ENCODE results near the gene RAD51D.

RAD51D gene

GRCh38 chr17:35144840-35145239, 25.2 kb upstream of the RAD51D start:
- POLR2A ChIA-PET, result no interaction called here
- no peak overlapping the region for H3K27ac ChIP-seq (ENCODE audit: extremely low read depth, low read depth, low read length)
- no peak for TF ChIP-seq PBX3 (CRISPR knock-in tag; IDR thresholded peaks at IDR 0.05)
- TF ChIP-seq ZFP3 (tag by site-specific recombination; IDR thresholded peaks at IDR 0.05; ENCODE audit: low read depth), result no peak
- TF ChIP-seq HOXA7 (CRISPR knock-in tag; IDR thresholded peaks at IDR 0.05; ENCODE audit: borderline replicate concordance), result no peak
- no peak for TF ChIP-seq ZFHX2 (tag by site-specific recombination; conservative IDR thresholded peaks at IDR 0.05)
- peak; percentile 73 for TF ChIP-seq ATF2 (tag by site-specific recombination; IDR thresholded peaks at IDR 0.05; ENCODE audit: low read depth)
- no peak for TF ChIP-seq ZNF10 (tag by site-specific recombination; IDR thresholded peaks at IDR 0.05)
- no peak for TF ChIP-seq ZNF776 (tag by site-specific recombination; IDR thresholded peaks at IDR 0.05; ENCODE audit: borderline replicate concordance)
- H3K4me1 ChIP-seq (ENCODE audit: control insufficient read depth, insufficient read depth, low read length), result peaks cover 4% of the 10 kb centered on the region; the same call in 1 of the 2 replicates
- CTCF ChIA-PET, result interaction anchor here (0.7 kb wide), 1 partner anchor 23 kb away, joined by 3 read pairs; no protein-coding TSS in a partner anchor
- peaks cover 0 to 2% of the 10 kb centered on the region in 2 experiments; a peak in 2 of 3 replicates for H3K36me3 ChIP-seq (ENCODE audit: control insufficient read depth in 2 of 2, insufficient read depth in 1 of 2, low read length in 2 of 2)
- H3K9me3 ChIP-seq (ENCODE audit: control insufficient read depth, insufficient read depth, low read depth, low read length), result no peaks in the 10 kb centered on the region
- no peak overlapping the region for H3K4me3 ChIP-seq (ENCODE audit: low read depth, low read length)

DNA sequence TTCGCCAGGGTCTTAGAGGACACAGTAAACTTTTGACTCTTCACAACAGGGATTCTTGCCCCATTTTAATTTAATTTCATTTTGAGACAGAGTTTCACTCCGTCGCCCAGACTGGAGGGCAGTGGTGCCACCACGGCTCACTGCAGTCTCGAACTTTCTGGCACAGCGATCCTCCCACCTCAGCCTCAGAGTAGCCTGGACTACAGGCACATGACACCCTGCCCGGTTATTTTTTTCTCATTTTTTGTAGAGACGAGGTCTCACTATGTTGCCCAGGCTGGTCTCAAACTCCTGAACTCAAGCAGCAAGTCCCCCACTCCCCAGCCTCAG, 22.8 kb upstream of the RAD51D start:
- H3K36me3 ChIP-seq (ENCODE audit: control insufficient read depth in 2 of 2, insufficient read depth in 1 of 2, low read length in 2 of 2), result peaks cover 17 to 26% of the 10 kb centered on the region in 2 experiments
- H3K4me3 ChIP-seq (ENCODE audit: low read depth, low read length), result no peak overlapping the region; the same call in 1 of the 2 replicates
- no peak overlapping the region for H3K27ac ChIP-seq (ENCODE audit: extremely low read depth, low read depth, low read length)
- H3K9me3 ChIP-seq (ENCODE audit: control insufficient read depth, insufficient read depth, low read depth, low read length), result no peaks in the 10 kb centered on the region
- CTCF ChIA-PET, result interaction anchor here (0.5 kb wide), 1 partner anchor 11 kb away, joined by 3 read pairs; no protein-coding TSS in a partner anchor
- POLR2A ChIA-PET, result no interaction called here
- TF ChIP-seq ZNF341 (tag by site-specific recombination; IDR thresholded peaks at IDR 0.05; ENCODE audit: low read depth) (peak; percentile 49), OSR2 (tag by site-specific recombination; IDR thresholded peaks at IDR 0.05) (no peak)
- peaks cover 4% of the 10 kb centered on the region; the same call in 1 of the 2 replicates for H3K4me1 ChIP-seq (ENCODE audit: control insufficient read depth, insufficient read depth, low read length)

- Histone ChIP-seq H3K9me3 (ENCODE audit: control insufficient read depth, insufficient read depth, low read depth, low read length) (no peaks in the 10 kb centered on the region), H3K4me3 (ENCODE audit: low read depth, low read length) (peak within 1 kb of the TSS; percentile 94), H3K4me1 (ENCODE audit: control insufficient read depth, insufficient read depth, low read length) (peaks cover 4% of the 10 kb centered on the region; the same call in 1 of the 2 replicates), H3K36me3 (ENCODE audit: control insufficient read depth in 2 of 2, insufficient read depth in 1 of 2, low read length in 2 of 2) (peaks cover 18 to 32% of the 10 kb centered on the region in 2 experiments), H3K27ac (ENCODE audit: extremely low read depth, low read depth, low read length) (peak within 1 kb of the TSS; percentile 76; the same call in 1 of the 2 replicates)
- ChIA-PET POLR2A (interaction anchor here (1.1 to 1.6 kb wide), 4 partner anchors 22 to 437 kb away, joined by 3 to 6 read pairs (median 4); partner anchors contain the start of genes PEX12 and RAD51D), CTCF (interaction anchor here (0.5 to 1.4 kb wide), 13 partner anchors 11 to 599 kb away, joined by 3 to 8 read pairs (median 3); partner anchors contain the start of genes FNDC8 and RAD51D)
- TF ChIP-seq ZNF148 (tag by site-specific recombination; IDR thresholded peaks at IDR 0.05; ENCODE audit: borderline replicate concordance) (no peak), ZBTB6 (tag by site-specific recombination; IDR thresholded peaks at IDR 0.05) (no peak), SALL2 (tag by site-specific recombination; IDR thresholded peaks at IDR 0.05; ENCODE audit: borderline replicate concordance) (no peak), KLF7 (tag by site-specific recombination; IDR thresholded peaks at IDR 0.05; ENCODE audit: borderline replicate concordance) (peak; percentile 95), MEIS1 (CRISPR knock-in tag; IDR thresholded peaks at IDR 0.05; ENCODE audit: borderline replicate concordance) (peak; percentile 17; the same call in 1 of the 2 replicates), ZNF391 (tag by site-specific recombination; IDR thresholded peaks at IDR 0.05; ENCODE audit: borderline replicate concordance, low read depth) (no peak), GFI1B (tag by site-specific recombination; IDR thresholded peaks at IDR 0.05) (no peak), ZEB2 (tag by site-specific recombination; IDR thresholded peaks at IDR 0.05) (peak; percentile 74), ZNF596 (tag by site-specific recombination; IDR thresholded peaks at IDR 0.05) (no peak), ZNF600 (tag by site-specific recombination; IDR thresholded peaks at IDR 0.05) (no peak), ZNF843 (tag by site-specific recombination; IDR thresholded peaks at IDR 0.05) (0 out of 2 replicates have a peak, but pooled peaks have one; percentile 17), SP2 (tag by site-specific recombination; IDR thresholded peaks at IDR 0.05) (peak; percentile 80), TRIM28 (IDR thresholded peaks at IDR 0.05; ENCODE audit: borderline replicate concordance, low read length) (peak; percentile 36; the same call in 1 of the 2 replicates)
These were observed 22.2 kb upstream of the RAD51D start, which contains the start of gene NLE1 for GRCh38 chr17:35141681-35142466. Gene NLE1, minus strand, starts transcription at chr17:35142303. Its CDS starts 28 bp downstream, at chr17:35142275.
